ENCODE data around the gene IGFLR1. TPM values are rescaled to one million over a fixed set of nuclear protein-coding genes. Genes with fewer than 3 reads are reported as not detected.
A peak's percentile ranks its signal among the peaks of the same experiment; 100 is the strongest.

The IGFLR1 gene
- total RNA-seq, 1 experiment from 2014 or later: 9.9 TPM

- TF ChIP-seq ARID4B (CRISPR knock-in tag; IDR thresholded peaks at IDR 0.05; ENCODE audit: borderline replicate concordance): no peak
- no peak for TF ChIP-seq NFYB (CRISPR knock-in tag; conservative IDR thresholded peaks at IDR 0.05; ENCODE audit: low read depth)
- TF ChIP-seq ZNF671 (CRISPR knock-in tag; IDR thresholded peaks at IDR 0.05): no peak
- TF ChIP-seq ZNF416 (CRISPR knock-in tag; IDR thresholded peaks at IDR 0.05): no peak
- TF ChIP-seq ZNF425 (CRISPR knock-in tag; conservative IDR thresholded peaks at IDR 0.05): no peak
- no peak for TF ChIP-seq E2F5 (CRISPR knock-in tag; IDR thresholded peaks at IDR 0.05)
- TF ChIP-seq ZMAT4 (CRISPR knock-in tag; IDR thresholded peaks at IDR 0.05): no peak
- TF ChIP-seq NFE2L1 (CRISPR knock-in tag; IDR thresholded peaks at IDR 0.05): no peak
- TF ChIP-seq ZNF121 (CRISPR knock-in tag; IDR thresholded peaks at IDR 0.05): no peak
- TF ChIP-seq TCF7 (CRISPR knock-in tag; IDR thresholded peaks at IDR 0.05; ENCODE audit: low read depth): no peak
- TF ChIP-seq MLX (CRISPR knock-in tag; IDR thresholded peaks at IDR 0.05): no peak
- no peak for TF ChIP-seq ZNF396 (CRISPR knock-in tag; IDR thresholded peaks at IDR 0.05; ENCODE audit: borderline replicate concordance)
- no peak for TF ChIP-seq GABPB1 (CRISPR knock-in tag; IDR thresholded peaks at IDR 0.05)
- no peak for TF ChIP-seq IRF2 (CRISPR knock-in tag; IDR thresholded peaks at IDR 0.05; ENCODE audit: borderline replicate concordance, low read depth)
- TF ChIP-seq ZNF232 (CRISPR knock-in tag; IDR thresholded peaks at IDR 0.05): no peak
- peak; percentile 94 for TF ChIP-seq CTCF (IDR thresholded peaks at IDR 0.05)
- no peak for TF ChIP-seq ATF3 (CRISPR knock-in tag; conservative IDR thresholded peaks at IDR 0.05)
- no peak for TF ChIP-seq ZNF532 (CRISPR knock-in tag; IDR thresholded peaks at IDR 0.05; ENCODE audit: borderline replicate concordance)
- no peak for TF ChIP-seq USF1 (CRISPR knock-in tag; IDR thresholded peaks at IDR 0.05)
- TF ChIP-seq PRRX2 (CRISPR knock-in tag; IDR thresholded peaks at IDR 0.05): no peak
Observed at GRCh38 chr19:35693835-35694599, 48.2 kb downstream of the IGFLR1 start (continued).
